ENCODE results near the gene SLC16A10. TPM values are rescaled to one million over a fixed set of nuclear protein-coding genes. Genes with fewer than 3 reads are reported as not detected.
"Not testable (repeated sequence)": the region's sequence is repeated elsewhere in the genome, so short reads cannot be mapped to it uniquely, and the experiment has no call there.

The SLC16A10 gene
- polyA plus RNA-seq, 3 donors = 24.4 to 29.9 (median 25.0) TPM

DNA sequence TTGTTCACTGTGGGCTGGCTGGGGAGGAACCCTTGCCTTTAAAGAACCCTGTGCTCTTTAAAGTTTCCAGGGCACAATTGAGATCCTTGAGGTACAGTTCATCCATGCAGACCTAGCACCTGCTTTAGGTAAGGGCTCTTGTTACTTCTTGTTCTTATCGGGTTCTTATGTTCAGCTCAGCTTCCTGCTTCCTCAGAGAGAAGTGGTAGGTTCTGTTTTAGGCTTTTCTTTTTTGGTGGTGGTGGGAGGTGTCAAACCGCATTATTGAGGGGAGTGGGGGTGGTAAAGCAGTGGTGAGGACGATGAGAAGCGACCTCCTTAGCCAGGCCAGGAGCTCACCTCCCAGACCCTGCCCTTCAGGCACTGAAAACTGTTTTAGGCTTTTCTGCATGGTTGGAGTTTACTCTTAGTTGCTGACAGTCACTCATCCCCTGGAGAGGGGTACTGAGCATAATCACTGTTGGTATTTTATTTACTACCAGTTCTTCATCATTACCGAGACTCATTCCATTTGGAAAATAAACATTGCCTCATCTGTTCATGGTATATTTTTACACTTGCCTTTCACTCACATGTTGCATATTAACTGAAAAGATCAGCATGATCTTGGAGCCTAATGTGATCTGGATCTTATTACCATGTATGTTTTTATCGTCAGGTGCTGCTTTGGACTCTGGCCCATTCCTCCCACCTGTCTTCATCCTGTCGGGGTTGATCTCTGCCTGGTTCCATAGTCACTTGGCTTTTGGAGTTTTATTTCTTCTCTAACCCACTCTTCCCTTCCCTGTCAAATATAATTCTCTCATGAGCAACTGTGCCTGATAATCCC is 35.4 kb downstream of the SLC16A10 start:
- DNase-seq (ENCODE audit: low read depth in 3 of 3, low spot score in 2 of 3) = no peak

DNA sequence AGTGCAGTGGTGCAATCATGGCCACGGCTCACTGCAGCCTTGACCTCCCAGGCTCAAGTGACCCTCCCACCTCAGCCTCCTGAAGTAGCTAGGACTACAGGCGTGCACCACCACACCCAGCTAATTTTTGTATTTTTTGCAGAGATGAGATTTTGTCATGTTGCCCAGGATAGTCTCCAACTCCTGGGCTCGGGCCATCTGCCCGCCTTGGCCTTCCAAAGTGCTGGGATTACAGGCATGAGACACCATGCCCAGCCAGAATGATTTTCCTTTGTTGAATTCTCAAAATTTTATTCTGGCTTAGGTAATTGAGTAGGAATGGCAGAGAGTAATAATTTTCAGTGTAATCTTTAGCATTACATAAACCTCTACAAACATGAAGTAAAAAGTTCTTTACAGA is 37.1 kb downstream of the SLC16A10 start:
- no peak for DNase-seq (ENCODE audit: low read depth in 3 of 3, low spot score in 2 of 3)

DNA sequence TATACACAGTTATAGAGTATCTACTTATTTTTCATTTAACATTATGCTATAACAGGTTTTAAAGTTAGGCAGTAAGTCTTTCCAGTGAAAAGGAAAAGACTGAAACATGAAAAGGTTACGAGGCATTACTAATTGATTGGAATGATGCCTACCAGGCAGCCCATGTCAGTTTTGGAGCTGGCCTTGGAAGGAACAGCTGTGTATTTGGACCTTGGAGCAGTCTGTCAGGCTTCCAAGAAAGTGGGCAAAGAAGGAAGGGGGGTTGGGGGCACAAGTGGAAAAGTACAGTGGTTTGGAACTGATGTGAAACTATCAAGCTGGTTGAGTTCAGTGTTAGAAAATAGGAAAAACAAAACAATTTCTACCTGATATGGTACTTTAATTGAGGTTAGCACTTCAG is 41.7 kb downstream of the SLC16A10 start:
- DNase-seq (ENCODE audit: low read depth in 3 of 3, low spot score in 2 of 3) = peak in 1 of 3 donors; percentile 32

DNA sequence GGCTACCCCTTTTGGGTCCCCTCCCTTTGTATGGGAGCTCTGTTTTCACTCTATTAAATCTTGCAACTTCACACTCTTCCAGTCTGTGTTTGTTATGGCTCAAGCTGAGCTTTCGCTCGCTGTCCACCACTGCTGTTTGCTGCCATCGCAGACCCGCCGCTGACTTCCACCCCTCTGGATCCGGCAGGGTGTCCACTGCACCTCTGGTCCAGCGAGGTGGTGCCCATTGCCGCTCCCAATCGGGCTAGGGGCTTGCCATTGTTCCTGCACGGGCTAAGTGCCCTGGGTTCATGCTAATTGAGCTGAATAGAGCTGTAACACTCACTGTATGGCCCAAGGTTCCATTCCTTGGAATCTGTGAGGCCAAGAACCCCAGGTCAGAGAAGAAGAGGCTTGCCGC is 43.7 kb downstream of the SLC16A10 start:
- DNase-seq (ENCODE audit: low read depth in 3 of 3, low spot score in 2 of 3) = not testable (repeated sequence)

DNA sequence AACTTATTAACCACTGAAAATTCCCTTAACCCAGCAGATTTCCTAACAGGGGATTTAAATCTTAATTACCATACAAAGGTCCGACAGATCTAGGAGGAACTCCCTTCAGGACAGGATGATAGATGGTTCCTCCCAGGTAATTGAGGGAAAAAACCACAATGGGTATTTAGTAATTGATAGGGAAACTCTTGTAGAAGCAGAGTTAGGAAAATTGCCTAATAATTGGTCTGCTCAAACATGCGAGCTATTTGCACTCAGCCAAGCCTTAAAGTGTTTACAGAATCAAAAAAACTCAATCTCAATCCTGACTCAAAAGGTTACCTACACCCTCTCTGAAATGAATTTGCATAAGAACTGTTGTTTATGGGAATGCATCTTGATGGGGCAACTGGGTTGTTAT is 45.4 kb downstream of the SLC16A10 start:
- DNase-seq (ENCODE audit: low read depth in 3 of 3, low spot score in 2 of 3) = not testable (repeated sequence)

DNA sequence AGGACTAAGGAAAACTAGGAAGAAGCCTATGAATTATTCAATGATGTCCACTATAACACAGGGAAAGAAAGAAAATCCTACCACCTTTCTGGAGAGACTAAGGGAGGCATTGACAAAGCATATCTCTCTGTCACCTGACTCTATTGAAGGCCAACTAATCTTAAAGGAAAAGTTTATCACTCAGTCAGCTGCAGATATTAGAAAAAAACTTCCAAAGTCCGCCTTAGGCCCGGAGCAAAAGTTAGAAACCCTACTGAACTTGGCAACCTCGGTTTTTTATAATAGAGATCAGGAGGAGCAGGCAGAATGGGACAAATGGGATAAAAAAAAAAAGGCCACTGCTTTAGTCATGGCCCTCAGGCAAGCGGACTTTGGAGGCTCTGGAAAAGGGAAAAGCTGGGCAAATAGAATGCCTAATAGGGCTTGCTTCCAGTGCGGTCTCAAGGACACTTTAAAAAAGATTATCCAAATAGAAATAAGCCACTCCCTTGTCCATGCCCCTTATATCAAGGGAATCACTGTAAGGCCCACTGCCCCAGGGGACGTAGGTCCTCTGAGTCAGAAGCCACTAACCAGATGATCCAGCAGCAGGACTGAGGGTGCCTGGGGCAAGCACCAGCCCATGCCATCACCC is 47.0 kb downstream of the SLC16A10 start:
- not testable (repeated sequence) for DNase-seq (ENCODE audit: low read depth in 3 of 3, low spot score in 2 of 3)

DNA sequence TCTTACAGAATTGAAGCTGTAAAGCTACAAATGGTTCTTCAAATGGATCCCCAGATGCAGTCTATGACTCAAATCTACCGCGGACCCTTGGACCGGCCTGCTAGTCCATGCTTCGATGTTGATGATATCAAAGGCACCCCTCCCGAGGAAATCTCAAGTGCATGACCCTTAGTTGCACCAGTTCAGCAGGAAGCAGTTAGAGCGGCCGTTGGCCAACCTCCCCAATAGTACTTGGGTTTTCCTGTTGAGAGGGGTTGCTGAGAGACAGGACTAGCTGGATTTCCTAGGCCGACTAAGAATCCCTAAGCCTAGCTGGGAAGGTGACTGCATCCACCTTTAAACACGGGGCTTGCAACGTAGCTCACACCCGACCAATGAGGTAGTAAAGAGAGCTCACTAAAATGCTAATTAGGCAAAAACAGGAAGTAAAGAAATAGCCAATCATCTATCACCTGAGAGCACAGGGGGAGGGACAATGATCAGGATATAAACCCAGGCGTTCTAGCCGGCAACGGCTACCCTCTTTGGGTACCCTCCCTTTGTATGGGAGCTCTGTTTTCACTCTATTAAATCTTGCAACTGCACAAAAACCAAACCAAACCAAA is 50.3 kb downstream of the SLC16A10 start:
- DNase-seq (ENCODE audit: low read depth in 3 of 3, low spot score in 2 of 3) = not testable (repeated sequence)

DNA sequence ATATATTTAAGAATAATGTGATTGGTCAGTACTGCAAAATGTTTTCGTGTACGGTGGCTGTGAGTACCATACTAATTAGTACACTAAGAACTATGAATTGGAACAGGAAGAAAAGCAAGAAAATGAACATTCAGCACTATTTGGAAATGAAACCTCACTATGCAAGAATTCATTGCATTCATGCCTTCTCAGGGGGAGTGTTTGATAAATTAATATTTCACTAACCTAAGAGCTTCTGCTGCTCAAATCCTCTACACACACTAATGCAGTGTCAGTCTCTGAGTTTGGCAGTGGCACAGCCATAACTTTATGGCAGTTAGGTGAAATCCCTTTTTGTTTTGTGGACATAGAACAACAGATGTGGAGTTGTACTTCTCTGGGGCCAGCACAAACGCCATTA is 60.1 kb downstream of the SLC16A10 start:
- no peak for DNase-seq (ENCODE audit: low read depth in 3 of 3, low spot score in 2 of 3)

DNA sequence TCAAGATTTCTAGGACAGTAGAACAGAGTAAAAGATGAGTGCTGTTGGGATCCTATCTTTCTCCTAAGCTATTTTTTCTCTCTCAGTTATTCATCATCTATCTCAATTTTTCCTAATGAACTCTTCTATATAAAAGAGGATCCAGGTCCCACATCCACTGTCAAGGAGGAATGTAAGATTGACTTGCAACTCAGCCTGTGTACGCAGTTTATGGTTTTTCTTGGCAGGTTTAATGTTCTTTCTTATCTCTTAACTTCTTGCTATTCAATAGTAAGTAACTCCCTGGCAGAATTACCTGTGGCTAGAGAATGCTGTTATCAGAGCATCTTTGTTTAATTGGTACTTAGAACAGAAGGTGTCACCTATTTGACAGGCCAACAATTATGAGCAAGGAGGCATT is 60.8 kb downstream of the SLC16A10 start:
- no peak for DNase-seq (ENCODE audit: low read depth in 3 of 3, low spot score in 2 of 3)

DNA sequence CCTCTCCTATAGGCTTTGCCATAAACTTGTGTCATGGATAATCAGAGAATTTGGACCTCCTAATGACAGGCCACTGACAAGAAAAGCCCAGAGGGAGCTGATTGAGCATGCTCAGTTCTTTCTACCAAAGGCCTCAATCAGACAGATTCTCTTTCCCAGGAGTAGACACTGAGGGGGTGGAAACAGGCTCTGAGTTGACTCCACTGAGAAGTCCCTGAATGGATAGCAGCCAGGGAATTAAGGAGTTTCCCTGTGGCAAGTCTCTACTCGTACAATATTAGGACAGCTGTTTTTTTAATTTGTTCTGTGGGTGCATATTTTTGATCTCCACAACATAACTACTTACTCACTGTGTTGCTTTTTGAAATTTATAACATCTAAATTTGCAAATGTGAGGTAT is 63.3 kb downstream of the SLC16A10 start:
- no peak for DNase-seq (ENCODE audit: low read depth in 3 of 3, low spot score in 2 of 3)

DNA sequence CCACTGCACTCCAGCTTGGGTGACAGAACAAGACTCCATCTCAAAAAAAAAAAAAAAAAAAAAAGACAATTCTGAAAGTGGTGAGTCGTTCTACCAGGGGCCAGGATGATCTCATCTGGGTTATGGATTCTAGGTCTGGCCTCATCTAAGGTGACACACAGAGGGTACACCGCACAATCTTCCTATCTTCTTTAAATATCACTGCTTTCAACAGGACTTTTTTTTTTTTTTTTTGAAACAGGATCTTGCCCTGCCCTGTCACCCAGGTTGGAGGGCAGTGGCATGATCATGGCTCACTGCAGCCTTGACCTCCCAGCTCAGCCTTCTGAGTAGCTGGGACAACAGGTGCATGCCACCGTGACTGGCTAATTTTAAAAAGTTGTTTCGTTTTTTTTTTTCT is 67.7 kb downstream of the SLC16A10 start:
- no peak for DNase-seq (ENCODE audit: low read depth in 3 of 3, low spot score in 2 of 3)

DNA sequence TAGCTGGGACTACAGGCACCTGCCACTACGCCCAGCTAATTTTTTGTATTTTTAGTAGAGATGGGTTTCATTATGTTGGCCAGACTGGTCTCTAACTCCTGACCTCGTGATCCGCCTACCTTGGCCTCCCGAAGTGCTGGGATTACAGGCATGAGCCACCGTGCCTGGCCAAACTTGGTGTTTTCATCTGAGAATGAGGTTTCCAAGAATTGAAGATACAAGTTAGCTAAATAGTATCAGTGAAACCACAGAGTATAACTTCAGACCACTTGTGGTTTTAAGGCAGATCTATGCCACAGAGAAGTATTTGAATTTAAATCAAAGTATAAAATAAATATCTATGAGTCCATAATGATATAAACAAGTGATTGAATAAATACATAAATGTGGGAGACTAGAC is 70.1 kb downstream of the SLC16A10 start:
- no peak for DNase-seq (ENCODE audit: low read depth in 3 of 3, low spot score in 2 of 3)

DNA sequence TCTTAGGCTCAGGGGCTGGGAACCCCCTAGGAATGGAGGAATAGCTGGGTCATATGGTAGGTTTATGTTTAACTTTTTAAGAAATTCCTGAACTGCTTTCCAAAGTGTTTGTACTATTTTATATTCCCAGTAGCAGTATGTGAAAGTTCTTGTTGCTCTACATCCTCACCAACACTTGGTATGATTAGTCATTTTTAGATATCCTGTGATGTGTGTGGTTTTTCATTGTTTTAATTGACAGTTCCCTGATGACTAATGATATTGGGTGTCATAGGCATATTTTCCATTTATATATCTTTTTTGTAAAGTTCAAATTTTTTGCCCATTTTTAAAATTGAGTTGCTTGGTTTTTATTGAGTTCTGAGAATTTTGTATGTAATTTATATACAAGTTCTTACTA is 72.3 kb downstream of the SLC16A10 start:
- no peak for DNase-seq (ENCODE audit: low read depth in 3 of 3, low spot score in 2 of 3)

DNA sequence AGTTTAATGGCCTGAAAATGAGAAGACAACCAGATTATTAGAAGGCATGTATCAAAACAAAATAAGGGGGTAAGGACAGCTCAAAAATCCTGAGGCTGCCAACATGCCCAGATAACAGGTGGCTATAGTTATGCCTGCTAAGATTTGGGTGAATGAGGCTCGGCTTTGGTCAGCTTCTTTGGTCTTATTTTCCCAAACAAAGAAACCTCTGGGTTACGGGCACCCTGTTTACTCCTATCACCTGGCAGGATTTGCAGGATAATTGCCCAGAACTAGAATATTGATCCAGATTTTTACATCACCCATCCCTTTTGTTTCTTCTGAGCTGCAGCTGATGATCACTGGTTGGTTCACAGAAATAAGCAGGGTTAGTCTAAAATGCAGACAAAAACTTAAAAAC is 74.3 kb downstream of the SLC16A10 start:
- DNase-seq (ENCODE audit: low read depth in 3 of 3, low spot score in 2 of 3) = no peak

DNA sequence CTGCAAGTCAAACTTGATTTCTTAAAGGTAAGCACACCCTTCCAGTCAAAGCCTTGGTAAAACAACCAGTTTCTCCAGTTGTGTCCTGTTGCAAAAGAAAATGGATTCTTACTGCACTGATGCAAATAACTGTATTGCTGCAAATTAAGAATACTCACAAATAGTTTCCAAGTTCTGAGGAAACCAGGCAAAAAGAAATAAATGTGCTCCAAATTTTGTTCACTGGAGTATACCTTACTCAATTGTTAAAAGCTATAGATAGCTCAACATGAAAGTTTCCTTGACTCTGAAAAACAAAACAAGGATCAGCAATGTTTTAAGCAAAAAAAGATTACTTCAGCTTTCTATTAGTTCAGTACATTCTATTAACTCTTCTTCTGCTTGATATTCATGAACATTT is 75.2 kb downstream of the SLC16A10 start:
- no peak for DNase-seq (ENCODE audit: low read depth in 3 of 3, low spot score in 2 of 3)

DNA sequence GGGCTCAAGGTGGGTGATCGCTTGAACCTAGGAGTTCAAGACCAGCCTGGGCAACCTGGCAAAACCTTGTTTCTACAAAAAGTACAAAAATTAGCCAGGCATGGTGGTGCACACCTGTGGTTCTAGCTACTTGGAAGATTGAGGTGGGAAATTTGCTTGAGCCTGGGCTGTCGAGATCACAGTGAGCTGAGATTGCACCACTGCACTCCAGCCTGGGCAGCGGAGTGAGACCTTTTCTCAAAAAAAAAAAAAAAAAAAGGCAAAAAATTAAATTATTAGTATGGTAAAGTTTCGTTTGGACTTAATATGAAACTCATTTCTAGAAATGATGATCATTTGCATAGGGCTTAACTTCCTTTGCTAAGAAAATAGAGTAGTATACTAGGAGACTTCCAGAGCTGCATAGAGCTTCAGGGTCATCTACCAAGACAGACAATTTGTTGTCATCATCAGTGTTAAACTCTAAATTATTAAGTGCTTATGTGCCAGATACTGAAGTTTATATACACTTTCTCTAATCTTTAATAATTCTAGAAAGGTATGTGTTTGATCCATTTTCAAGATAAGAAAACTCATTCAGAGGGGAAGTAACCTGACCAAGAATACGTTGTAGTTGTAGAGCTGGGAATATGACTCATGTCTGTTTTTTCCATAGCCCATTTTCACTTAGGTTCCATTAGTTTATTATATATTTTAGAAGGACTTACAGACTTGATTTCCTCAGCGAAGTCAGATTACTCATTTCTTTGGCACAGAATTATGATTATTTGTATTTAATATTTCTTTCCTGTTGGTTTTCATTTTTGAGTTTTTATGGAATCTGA is 84.5 kb downstream of the SLC16A10 start:
- DNase-seq (ENCODE audit: low read depth in 3 of 3, low spot score in 2 of 3) = no peak

DNA sequence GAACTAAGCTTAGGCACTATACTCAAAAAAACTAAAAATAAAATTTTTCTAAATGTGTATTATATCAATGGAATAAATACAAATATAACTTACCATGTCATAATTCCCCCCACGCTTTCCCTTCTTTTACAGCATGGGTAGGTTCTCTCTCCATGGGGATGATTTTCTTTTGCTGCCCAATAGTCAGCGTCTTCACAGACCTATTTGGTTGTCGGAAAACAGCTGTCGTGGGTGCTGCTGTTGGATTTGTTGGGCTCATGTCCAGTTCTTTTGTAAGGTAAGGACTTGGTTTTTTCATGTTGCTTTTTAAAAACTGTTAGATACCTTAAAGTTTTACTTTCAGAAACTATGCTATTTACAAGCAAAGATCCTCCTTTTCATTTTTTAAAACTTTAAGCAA is 85.3 kb downstream of the SLC16A10 start:
- DNase-seq (ENCODE audit: low read depth in 3 of 3, low spot score in 2 of 3) = no peak

DNA sequence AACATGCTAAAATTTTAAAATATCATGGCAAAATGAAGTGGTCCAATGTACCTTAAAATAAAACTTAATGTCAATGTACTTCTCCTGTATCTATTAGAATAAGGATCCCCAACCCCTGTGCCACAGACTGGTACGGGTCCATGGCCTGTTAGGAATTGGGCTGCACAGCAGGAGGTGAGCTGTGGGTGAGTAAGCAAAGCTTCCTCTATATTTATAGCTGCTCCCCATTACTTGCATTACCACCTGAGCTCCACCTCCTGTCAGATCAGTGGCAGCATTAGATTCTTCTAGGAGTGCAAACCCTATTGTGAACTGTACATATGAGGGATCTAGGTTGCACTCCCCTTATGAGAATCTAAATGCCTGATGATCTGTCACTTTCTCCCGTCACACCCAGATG is 86.0 kb downstream of the SLC16A10 start:
- no peak for DNase-seq (ENCODE audit: low read depth in 3 of 3, low spot score in 2 of 3)

DNA sequence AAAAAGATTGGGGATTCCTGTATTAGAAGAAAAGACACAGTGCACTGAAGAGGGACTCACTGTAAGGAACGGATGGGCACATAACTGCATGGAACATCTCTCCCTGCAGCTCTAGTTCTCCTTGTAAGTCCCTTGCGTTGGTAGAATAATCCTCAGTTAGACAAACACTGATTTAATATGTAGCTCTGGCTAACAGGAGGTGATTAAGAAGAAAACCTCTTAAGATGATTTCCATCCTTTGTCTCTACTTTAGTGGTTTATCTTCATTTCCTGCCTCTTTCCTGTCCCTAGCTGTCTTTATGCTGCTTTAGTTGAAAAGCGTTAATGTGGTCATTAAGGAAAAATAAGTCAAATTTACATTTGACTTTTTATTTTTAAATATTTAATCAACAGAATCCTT is 86.6 kb downstream of the SLC16A10 start:
- no peak for DNase-seq (ENCODE audit: low read depth in 3 of 3, low spot score in 2 of 3)

DNA sequence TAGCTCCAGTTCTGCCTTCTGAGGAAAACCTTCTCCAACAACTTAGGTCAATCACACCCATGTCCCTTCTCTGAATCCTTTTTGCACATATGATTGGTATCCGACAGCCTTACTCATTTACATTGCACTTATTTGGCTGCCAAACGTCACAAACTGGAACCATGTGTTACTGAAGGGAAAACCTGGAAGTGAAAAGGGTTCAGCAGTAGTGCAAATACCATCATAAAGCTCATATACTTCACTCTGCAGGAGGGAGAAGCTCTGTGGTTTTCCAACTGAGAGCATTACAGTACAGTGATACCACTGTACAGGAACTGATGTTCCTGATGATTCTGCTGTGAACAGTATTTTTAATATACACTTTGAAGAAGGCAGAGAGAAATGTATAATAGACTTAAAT is 87.8 kb downstream of the SLC16A10 start:
- no peak for DNase-seq (ENCODE audit: low read depth in 3 of 3, low spot score in 2 of 3)

All from right renal cortex interstitium (tissue), 3 donors.